GM23338 (cell line): ENCODE results near the gene HLCS. TPM values are rescaled to one million over a fixed set of nuclear protein-coding genes. Genes with fewer than 3 reads are reported as not detected.

Experiments
- ATAC-seq: fragments of 200-7000 bp; cut with Tn5 transposase; 3 replicates; pipeline ENCODE4 v1.9.1; 2020
- DNase-seq: peaks from one replicate; pipeline ENCODE4 v3.0.0-alpha.2; 2015; ENCODE audit warnings: low spot score
- H2AFZ ChIP-seq: fragments of 200-600 bp; sonication (generic); 2 replicates; pipeline ENCODE4 v1.8.0; 2016; ENCODE audit warnings: antibody characterized with exemption, mild to moderate bottlenecking, moderate library complexity
- H3F3A ChIP-seq: fragments of 200-600 bp; sonication (generic); replicated peaks from 2 replicates; pipeline ENCODE4 v1.8.0; 2017; ENCODE audit warnings: antibody characterized with exemption, mixed run types, low read depth
- H3K27ac ChIP-seq: fragments of 200-600 bp; sonication (generic); 2 replicates; pipeline ENCODE4 v1.6.1; 2016; ENCODE audit warnings: low read depth
- H3K27me3 ChIP-seq: fragments of 200-600 bp; sonication (generic); 2 replicates; pipeline ENCODE4 v1.8.0; 2016; ENCODE audit warnings: mild to moderate bottlenecking, mixed run types, moderate library complexity; ENCODE audit not compliant: insufficient read depth
- H3K36me3 ChIP-seq: fragments of 200-600 bp; sonication (generic); 2 replicates; pipeline ENCODE4 v1.8.0; 2016; ENCODE audit warnings: mild to moderate bottlenecking; ENCODE audit not compliant: insufficient read depth
- H3K4me1 ChIP-seq: fragments of 200-600 bp; sonication (generic); 2 replicates; pipeline ENCODE4 v1.8.0; 2016; ENCODE audit warnings: mild to moderate bottlenecking, moderate library complexity; ENCODE audit not compliant: insufficient read depth
- H3K4me2 ChIP-seq: fragments of 200-600 bp; sonication (generic); 2 replicates; pipeline ENCODE4 v1.7.1; 2017; ENCODE audit warnings: mixed run types
- H3K4me3 ChIP-seq: fragments of 200-600 bp; sonication (generic); 2 replicates; pipeline ENCODE4 v1.6.1; 2016; ENCODE audit warnings: mixed run types
- H3K79me2 ChIP-seq: fragments of 200-600 bp; sonication (generic); replicated peaks from 2 replicates; pipeline ENCODE4 v1.8.0; 2017; ENCODE audit warnings: mild to moderate bottlenecking; ENCODE audit not compliant: insufficient read depth
- H3K9me2 ChIP-seq: fragments of 200-600 bp; sonication (generic); 2 replicates; pipeline ENCODE4 v1.8.0; 2017; ENCODE audit not compliant: insufficient read depth
- H4K20me1 ChIP-seq: fragments of 200-600 bp; sonication (generic); replicated peaks from 2 replicates; pipeline ENCODE4 v1.8.0; 2017; ENCODE audit warnings: mild to moderate bottlenecking; ENCODE audit not compliant: insufficient read depth
- H3K27ac Mint-ChIP-seq: 2 replicates; pipeline ENCODE4 v1.8.0; 2020; ENCODE audit warnings: inconsistent platforms, mild to moderate bottlenecking, moderate library complexity, mixed read lengths
- H3K27me3 Mint-ChIP-seq: 3 replicates; pipeline ENCODE4 v1.8.0; 2022; ENCODE audit warnings: low read depth, mild to moderate bottlenecking, moderate library complexity, mixed read lengths, inconsistent platforms; ENCODE audit not compliant: insufficient read depth, poor library complexity
- H3K36me3 Mint-ChIP-seq: 3 replicates; pipeline ENCODE4 v1.8.0; 2021; ENCODE audit warnings: low read depth, mild to moderate bottlenecking, inconsistent platforms, moderate library complexity, mixed read lengths
- H3K4me1 Mint-ChIP-seq: 3 replicates; pipeline ENCODE4 v1.8.0; 2020; ENCODE audit warnings: mild to moderate bottlenecking, inconsistent platforms, mixed read lengths
- H3K4me3 Mint-ChIP-seq: 3 replicates; pipeline ENCODE4 v1.8.0; 2021; ENCODE audit warnings: moderate library complexity, mild to moderate bottlenecking, inconsistent platforms, mixed read lengths
- H3K9me3 Mint-ChIP-seq: 3 replicates; pipeline ENCODE4 v1.8.0; 2020; ENCODE audit warnings: moderate library complexity, mild to moderate bottlenecking, inconsistent platforms, mixed read lengths
- CTCF ChIP-seq, 2 experiments: fragments of 200-600 bp in 1 of 2; sonication (generic) in 1 of 2; conservative IDR thresholded peaks; 2 replicates each; pipeline versions ENCODE4 v1.5.1 to v1.6.1; 2016 to 2017; ENCODE audit warnings: antibody characterized with exemption in 2 of 2, low read depth in 2 of 2, mild to moderate bottlenecking in 2 of 2, moderate library complexity in 1 of 2
- EZH2 ChIP-seq: fragments of 200-600 bp; sonication (generic); IDR thresholded peaks from one replicate; pipeline ENCODE4 v1.8.0; 2017; ENCODE audit warnings: antibody characterized with exemption, mild to moderate bottlenecking, low read depth; ENCODE audit not compliant: unreplicated experiment
- JUNB ChIP-seq: IDR thresholded peaks from one replicate; pipeline ENCODE4 v1.6.1; 2016; ENCODE audit warnings: antibody characterized with exemption; ENCODE audit not compliant: unreplicated experiment
- NANOG ChIP-seq: IDR thresholded peaks from 2 replicates; pipeline ENCODE4 v1.6.1; 2016; ENCODE audit warnings: antibody characterized with exemption, borderline replicate concordance
- POLR2AphosphoS5 ChIP-seq: IDR thresholded peaks from 2 replicates; pipeline ENCODE4 v1.6.1; 2016; ENCODE audit warnings: antibody characterized with exemption, low read depth
- ZNF114 ChIP-seq: fragments of 250-450 bp; sonication (Bioruptor Pico); IDR thresholded peaks from 2 replicates; pipeline ENCODE4 v1.5.0; 2020; ENCODE audit warnings: mild to moderate bottlenecking, moderate library complexity
- ZNF331 ChIP-seq: fragments of 250-450 bp; sonication (Bioruptor Pico); IDR thresholded peaks from 2 replicates; pipeline ENCODE4 v1.5.0; 2020; ENCODE audit warnings: low read depth, mild to moderate bottlenecking, moderate library complexity
- ZNF462 ChIP-seq: fragments of 250-450 bp; sonication (Bioruptor Pico); IDR thresholded peaks from 2 replicates; pipeline ENCODE4 v1.5.0; 2020; ENCODE audit warnings: mild to moderate bottlenecking, moderate library complexity
- polyA plus RNA-seq: library from polyadenylated mRNA; unstranded; fragments of >200 nt; fragmentation: Nextera tagmentation; extraction: Ambion mirVana; gene quantifications from 2 replicates; pipeline ENCODE4 v1.2.1, GENCODE V29; 2016
- total RNA-seq: library from RNA; depleted of rRNA; stranded (reverse); fragments of >200 nt; shearing (Covaris generic); gene quantifications from 2 replicates; pipeline ENCODE4 v1.2.3, GENCODE V29; 2014
- TF ChIP-seq, protein P1 (sequence below): IDR thresholded peaks from 2 replicates; pipeline ENCODE4 v1.6.1; 2016; ENCODE audit warnings: antibody characterized with exemption
- TF ChIP-seq, protein P2 (sequence below): IDR thresholded peaks from one replicate; pipeline ENCODE4 v1.6.1; 2018; ENCODE audit warnings: antibody characterized with exemption; ENCODE audit not compliant: unreplicated experiment

Gene HLCS
- total and polyA plus RNA-seq, 2 experiments from 2014 or later, result 6.1 to 14.7 TPM

DNA sequence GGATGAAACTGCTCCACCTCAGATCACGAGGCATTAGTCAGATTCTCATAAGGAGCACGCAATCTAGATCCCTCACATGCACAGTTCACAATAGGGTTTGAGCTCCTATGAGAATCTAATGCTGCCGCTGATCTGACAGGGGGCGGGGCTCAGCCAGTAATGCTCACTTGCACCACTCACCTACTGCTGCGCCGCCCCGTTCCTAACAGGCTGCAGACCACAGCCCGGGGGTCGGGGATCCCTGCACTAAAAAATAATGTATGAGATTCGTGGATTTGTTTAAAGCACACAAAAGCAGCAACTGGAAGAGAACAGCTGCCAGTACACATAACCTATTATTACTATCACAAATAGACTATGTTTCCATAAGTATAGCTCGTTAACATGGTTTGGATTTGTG lies 72.9 kb downstream of the HLCS start:
- Histone ChIP-seq H3F3A (no peaks in the 10 kb centered on the region), H4K20me1 (no peaks in the 10 kb centered on the region), H3K36me3 (no peaks in the 10 kb centered on the region; the same call in 1 of the 2 replicates), H3K4me1 (no peaks in the 10 kb centered on the region; the same call in 1 of the 2 replicates), H3K79me2 (no peaks in the 10 kb centered on the region), H3K4me2 (no peak overlapping the region), H3K27ac (no peak overlapping the region), H3K9me2 (0 out of 2 replicates have a peak, but pooled peaks cover 4% of the 10 kb centered on the region), H2AFZ (no peak overlapping the region), H3K4me3 (no peak overlapping the region), H3K27me3 (no peaks in the 10 kb centered on the region)
- DNase-seq (no peak), ATAC-seq (no peak)
- TF ChIP-seq NANOG, result no peak
- TF ChIP-seq ZNF331, result no peak
- TF ChIP-seq EZH2, result no peak
- no peak for TF ChIP-seq JUNB
- TF ChIP-seq POLR2AphosphoS5, result no peak
- TF ChIP-seq ZNF462, result no peak
- Mint-ChIP-seq H3K36me3 (no peaks in the 10 kb centered on the region), H3K27me3 (peaks cover 4% of the 10 kb centered on the region), H3K4me1 (peaks cover 14% of the 10 kb centered on the region), H3K27ac (no peak overlapping the region), H3K4me3 (no peak overlapping the region), H3K9me3 (no peaks in the 10 kb centered on the region)

DNA sequence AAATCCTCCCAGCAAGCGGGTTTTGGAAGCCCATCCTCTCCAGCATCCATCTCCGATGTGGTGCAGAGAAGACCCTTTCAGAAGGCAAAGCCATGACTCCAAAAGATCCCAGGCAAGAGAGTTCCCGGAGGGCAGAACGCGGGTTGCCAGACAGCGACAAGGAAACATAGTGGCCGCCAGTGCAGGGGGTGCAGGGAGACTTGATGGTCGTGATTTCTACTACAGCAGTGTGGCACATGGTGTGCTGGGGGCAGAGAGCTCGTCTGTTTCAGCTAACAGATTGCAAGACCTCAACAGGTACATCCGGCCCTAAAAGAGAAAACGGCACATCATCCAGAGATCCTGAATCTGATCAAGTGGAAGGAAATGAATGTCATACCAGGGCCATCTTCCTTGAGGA lies 74.3 kb downstream of the HLCS start:
- ATAC-seq (no peak), DNase-seq (no peak)
- H3K4me1 Mint-ChIP-seq, result peaks cover 22% of the 10 kb centered on the region
- no peaks in the 10 kb centered on the region for H3K9me3 Mint-ChIP-seq
- no peak overlapping the region for H3K4me2 ChIP-seq
- no peaks in the 10 kb centered on the region for H4K20me1 ChIP-seq
- no peak overlapping the region for H2AFZ ChIP-seq
- 0 out of 2 replicates have a peak, but pooled peaks cover 4% of the 10 kb centered on the region for H3K9me2 ChIP-seq
- peaks cover 4% of the 10 kb centered on the region for H3K27me3 Mint-ChIP-seq
- H3K36me3 Mint-ChIP-seq, result no peaks in the 10 kb centered on the region
- no peaks in the 10 kb centered on the region for H3K27me3 ChIP-seq
- H3K27ac Mint-ChIP-seq, result no peak overlapping the region
- no peaks in the 10 kb centered on the region; the same call in 1 of the 2 replicates for H3K36me3 ChIP-seq
- TF ChIP-seq, protein P1, sequence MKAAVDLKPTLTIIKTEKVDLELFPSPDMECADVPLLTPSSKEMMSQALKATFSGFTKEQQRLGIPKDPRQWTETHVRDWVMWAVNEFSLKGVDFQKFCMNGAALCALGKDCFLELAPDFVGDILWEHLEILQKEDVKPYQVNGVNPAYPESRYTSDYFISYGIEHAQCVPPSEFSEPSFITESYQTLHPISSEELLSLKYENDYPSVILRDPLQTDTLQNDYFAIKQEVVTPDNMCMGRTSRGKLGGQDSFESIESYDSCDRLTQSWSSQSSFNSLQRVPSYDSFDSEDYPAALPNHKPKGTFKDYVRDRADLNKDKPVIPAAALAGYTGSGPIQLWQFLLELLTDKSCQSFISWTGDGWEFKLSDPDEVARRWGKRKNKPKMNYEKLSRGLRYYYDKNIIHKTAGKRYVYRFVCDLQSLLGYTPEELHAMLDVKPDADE, result no peak
- TF ChIP-seq, protein P2, sequence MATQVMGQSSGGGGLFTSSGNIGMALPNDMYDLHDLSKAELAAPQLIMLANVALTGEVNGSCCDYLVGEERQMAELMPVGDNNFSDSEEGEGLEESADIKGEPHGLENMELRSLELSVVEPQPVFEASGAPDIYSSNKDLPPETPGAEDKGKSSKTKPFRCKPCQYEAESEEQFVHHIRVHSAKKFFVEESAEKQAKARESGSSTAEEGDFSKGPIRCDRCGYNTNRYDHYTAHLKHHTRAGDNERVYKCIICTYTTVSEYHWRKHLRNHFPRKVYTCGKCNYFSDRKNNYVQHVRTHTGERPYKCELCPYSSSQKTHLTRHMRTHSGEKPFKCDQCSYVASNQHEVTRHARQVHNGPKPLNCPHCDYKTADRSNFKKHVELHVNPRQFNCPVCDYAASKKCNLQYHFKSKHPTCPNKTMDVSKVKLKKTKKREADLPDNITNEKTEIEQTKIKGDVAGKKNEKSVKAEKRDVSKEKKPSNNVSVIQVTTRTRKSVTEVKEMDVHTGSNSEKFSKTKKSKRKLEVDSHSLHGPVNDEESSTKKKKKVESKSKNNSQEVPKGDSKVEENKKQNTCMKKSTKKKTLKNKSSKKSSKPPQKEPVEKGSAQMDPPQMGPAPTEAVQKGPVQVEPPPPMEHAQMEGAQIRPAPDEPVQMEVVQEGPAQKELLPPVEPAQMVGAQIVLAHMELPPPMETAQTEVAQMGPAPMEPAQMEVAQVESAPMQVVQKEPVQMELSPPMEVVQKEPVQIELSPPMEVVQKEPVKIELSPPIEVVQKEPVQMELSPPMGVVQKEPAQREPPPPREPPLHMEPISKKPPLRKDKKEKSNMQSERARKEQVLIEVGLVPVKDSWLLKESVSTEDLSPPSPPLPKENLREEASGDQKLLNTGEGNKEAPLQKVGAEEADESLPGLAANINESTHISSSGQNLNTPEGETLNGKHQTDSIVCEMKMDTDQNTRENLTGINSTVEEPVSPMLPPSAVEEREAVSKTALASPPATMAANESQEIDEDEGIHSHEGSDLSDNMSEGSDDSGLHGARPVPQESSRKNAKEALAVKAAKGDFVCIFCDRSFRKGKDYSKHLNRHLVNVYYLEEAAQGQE, result no peak
- no peak for TF ChIP-seq NANOG
- TF ChIP-seq CTCF (conservative IDR thresholded peaks at IDR 0.05; ENCODE audit: low read depth in 2 of 2), result no peak
- TF ChIP-seq ZNF331, result no peak
- TF ChIP-seq ZNF114 (CRISPR knock-in tag), result no peak
- H3K4me3 Mint-ChIP-seq, result no peak overlapping the region
- H3F3A ChIP-seq, result no peaks in the 10 kb centered on the region
- H3K79me2 ChIP-seq, result no peaks in the 10 kb centered on the region
- H3K4me3 ChIP-seq, result no peak overlapping the region
- no peaks in the 10 kb centered on the region; the same call in 1 of the 2 replicates for H3K4me1 ChIP-seq
- H3K27ac ChIP-seq, result no peak overlapping the region
